Astrocyte (in vitro differentiated cells and primary cell): ENCODE measurements around the gene CDT1.

Experiments
- EZH2 ChIP-seq: IDR thresholded peaks from 2 replicates; pipeline ENCODE4 v1.6.1; 2012; ENCODE audit warnings: mild to moderate bottlenecking, low read length, inconsistent platforms; ENCODE audit not compliant: insufficient read depth
- TF ChIP-seq, protein P1 (sequence below): IDR thresholded peaks from 2 replicates; pipeline ENCODE4 v1.5.1; 2011; ENCODE audit warnings: low read depth, mild to moderate bottlenecking, inconsistent platforms, low read length, moderate library complexity; ENCODE audit not compliant: insufficient read depth

DNA sequence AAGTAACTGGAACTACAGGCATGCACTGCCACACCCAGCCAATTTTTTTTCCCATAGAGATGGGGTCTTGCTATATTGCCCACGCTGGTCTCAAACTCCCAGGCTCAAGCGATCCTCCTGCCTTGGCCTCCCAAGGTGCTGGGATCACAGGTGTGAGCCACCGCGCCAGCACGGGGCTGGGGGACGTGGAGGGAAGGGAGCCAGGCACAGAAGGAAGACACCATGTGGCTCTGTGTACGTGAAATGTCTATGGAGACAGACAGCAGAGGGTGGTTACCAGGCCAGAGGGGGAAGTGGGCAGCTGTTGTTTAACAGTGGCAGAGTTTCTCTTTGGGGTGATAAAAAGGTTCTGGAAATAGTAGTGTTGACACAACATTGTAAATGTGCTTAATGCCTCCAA lies 14.0 kb upstream of the CDT1 start:
- TF ChIP-seq EZH2, result no peak
- TF ChIP-seq, protein P1, sequence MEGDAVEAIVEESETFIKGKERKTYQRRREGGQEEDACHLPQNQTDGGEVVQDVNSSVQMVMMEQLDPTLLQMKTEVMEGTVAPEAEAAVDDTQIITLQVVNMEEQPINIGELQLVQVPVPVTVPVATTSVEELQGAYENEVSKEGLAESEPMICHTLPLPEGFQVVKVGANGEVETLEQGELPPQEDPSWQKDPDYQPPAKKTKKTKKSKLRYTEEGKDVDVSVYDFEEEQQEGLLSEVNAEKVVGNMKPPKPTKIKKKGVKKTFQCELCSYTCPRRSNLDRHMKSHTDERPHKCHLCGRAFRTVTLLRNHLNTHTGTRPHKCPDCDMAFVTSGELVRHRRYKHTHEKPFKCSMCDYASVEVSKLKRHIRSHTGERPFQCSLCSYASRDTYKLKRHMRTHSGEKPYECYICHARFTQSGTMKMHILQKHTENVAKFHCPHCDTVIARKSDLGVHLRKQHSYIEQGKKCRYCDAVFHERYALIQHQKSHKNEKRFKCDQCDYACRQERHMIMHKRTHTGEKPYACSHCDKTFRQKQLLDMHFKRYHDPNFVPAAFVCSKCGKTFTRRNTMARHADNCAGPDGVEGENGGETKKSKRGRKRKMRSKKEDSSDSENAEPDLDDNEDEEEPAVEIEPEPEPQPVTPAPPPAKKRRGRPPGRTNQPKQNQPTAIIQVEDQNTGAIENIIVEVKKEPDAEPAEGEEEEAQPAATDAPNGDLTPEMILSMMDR, result no peak
